ENCODE results near the gene PFKFB2.

DNA sequence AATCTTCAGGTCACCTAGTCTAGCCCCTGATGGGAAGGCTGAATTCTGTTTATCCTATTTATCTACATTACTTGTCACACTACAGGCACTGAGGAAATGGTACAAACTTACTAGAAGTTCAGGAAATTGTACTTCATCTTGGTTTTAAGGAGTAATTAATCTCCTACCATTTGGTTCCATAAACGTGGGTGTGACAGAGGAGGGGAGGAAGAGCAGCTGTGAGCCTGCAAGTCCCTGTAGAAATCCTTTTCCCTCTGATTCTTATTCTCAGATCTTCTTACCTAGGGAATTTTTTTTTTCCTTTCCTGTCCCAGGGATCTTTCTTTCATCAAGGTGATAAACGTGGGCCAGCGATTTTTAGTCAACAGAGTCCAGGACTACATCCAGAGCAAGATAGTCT lies 14.1 kb downstream of the PFKFB2 start:
- TF ChIP-seq HDAC2 (IDR thresholded peaks at IDR 0.05; ENCODE audit: borderline replicate concordance in 1 of 2, low read depth in 2 of 2, low read length in 2 of 2) (no peak), EZH2 (IDR thresholded peaks at IDR 0.05; ENCODE audit: low read depth, low read length, severe bottlenecking) (no peak), SIRT6 (IDR thresholded peaks at IDR 0.05; ENCODE audit: low read length) (no peak), POLR2A (IDR thresholded peaks at IDR 0.05; ENCODE audit: control extremely low read depth in 1 of 2, low read depth in 2 of 2, low read length in 2 of 2) (no peak), YY1 (IDR thresholded peaks at IDR 0.05; ENCODE audit: low read depth, low read length) (no peak)
- TF ChIP-seq, protein P1, sequence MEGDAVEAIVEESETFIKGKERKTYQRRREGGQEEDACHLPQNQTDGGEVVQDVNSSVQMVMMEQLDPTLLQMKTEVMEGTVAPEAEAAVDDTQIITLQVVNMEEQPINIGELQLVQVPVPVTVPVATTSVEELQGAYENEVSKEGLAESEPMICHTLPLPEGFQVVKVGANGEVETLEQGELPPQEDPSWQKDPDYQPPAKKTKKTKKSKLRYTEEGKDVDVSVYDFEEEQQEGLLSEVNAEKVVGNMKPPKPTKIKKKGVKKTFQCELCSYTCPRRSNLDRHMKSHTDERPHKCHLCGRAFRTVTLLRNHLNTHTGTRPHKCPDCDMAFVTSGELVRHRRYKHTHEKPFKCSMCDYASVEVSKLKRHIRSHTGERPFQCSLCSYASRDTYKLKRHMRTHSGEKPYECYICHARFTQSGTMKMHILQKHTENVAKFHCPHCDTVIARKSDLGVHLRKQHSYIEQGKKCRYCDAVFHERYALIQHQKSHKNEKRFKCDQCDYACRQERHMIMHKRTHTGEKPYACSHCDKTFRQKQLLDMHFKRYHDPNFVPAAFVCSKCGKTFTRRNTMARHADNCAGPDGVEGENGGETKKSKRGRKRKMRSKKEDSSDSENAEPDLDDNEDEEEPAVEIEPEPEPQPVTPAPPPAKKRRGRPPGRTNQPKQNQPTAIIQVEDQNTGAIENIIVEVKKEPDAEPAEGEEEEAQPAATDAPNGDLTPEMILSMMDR (IDR thresholded peaks at IDR 0.05; ENCODE audit: control extremely low read depth in 1 of 3, insufficient read depth in 1 of 3, low read depth in 1 of 3, low read length in 3 of 3) = no peak

All from H1 (cell line).